Heart left ventricle (tissue), 13 donors: Measurements from ENCODE around the gene SERPINB4.

Experiments used
- CTCF ChIP-seq, 12 donors: fragments of 200-600 bp; sonication (generic) in 4 of 12; IDR thresholded peaks; one replicate each; pipeline versions ENCODE4 v1.5.0 to v1.8.0; 2018 to 2022; ENCODE audit warnings: antibody characterized with exemption in 12 of 12, mild to moderate bottlenecking in 5 of 12
- POLR2A ChIP-seq, 2 donors: fragments of 450-650 bp; IDR thresholded peaks; one replicate each; pipeline ENCODE4 v1.6.1; 2017; ENCODE audit warnings: antibody characterized with exemption in 2 of 2, mild to moderate bottlenecking in 2 of 2, moderate library complexity in 2 of 2
- donor health status: ischemic (EF 13 %, LVEDD 7.1; RV severe dilation, severe dysfunction).
- donor health status: DM: no; HTN: yes; CAD: no.
- donor health status: DM: no; HTN: no; CAD: no.
- donor health status: ischemic (EF 25% LVEDD 6.9; RV normal size, moderate dysfunction).
- donor health status: ischemic (EF 25% LVEDD 5.7; RV mildly dilated, moderate dysfunction).
- donor health status: ischemic (EF 35%, LVEDD 5.7; RV mildly dilated, moderate dysfunction).
- donor health status: nonischemic (EF 11% LVEDD 7.7; RV severe dilation, severe dysfunction).
- donor health status: DM: yes; HTN: yes; CAD: no.
- donor health status: PGD.
- donor health status: ischemic (EF 29% LVEDD 5.4; RV normal size, mild dysfunction).
- donor health status: nonischemic (EF 23%, LVEDD 6.1; RV moderate dilation, normal function).

GRCh38 chr18:63624863-63625262 lies 19.2 kb downstream of the SERPINB4 start:
- TF ChIP-seq POLR2A (IDR thresholded peaks at IDR 0.05) = no peak
- TF ChIP-seq CTCF (IDR thresholded peaks at IDR 0.05) = no peak
